Measurements from ENCODE around the gene SPECC1L. TPM values are rescaled to one million over a fixed set of nuclear protein-coding genes. Genes with fewer than 3 reads are reported as not detected.
"Not testable (repeated sequence)": the region's sequence is repeated elsewhere in the genome, so short reads cannot be mapped to it uniquely, and the experiment has no call there.

The SPECC1L gene
- polyA plus RNA-seq, 2 donors = 11.0 to 11.4 TPM

- H3K36me3 ChIP-seq (ENCODE audit: control insufficient read depth in 2 of 2, insufficient read depth in 2 of 2, low read length in 1 of 2); H3K9me3 ChIP-seq (ENCODE audit: control insufficient read depth in 2 of 2, insufficient read depth in 1 of 2, low read depth in 1 of 2, low read length in 1 of 2); H3K27me3 ChIP-seq (ENCODE audit: control insufficient read depth in 1 of 2, insufficient read depth in 2 of 2, low read length in 2 of 2); H3K4me1 ChIP-seq (ENCODE audit: control insufficient read depth in 2 of 2, insufficient read depth in 2 of 2, low read length in 1 of 2): not testable (repeated sequence)
- 22 to 26% methylated on average over 11 to 12 of the region's 12 CpGs for WGBS, 2 donors
- H3K4me3 ChIP-seq (ENCODE audit: low read depth in 1 of 2, low read length in 2 of 2) = peak within 1 kb of the TSS in 1 of 2 donors; percentile 25
- peak within 1 kb of the TSS; percentile 52 to 68 for H3K27ac ChIP-seq (ENCODE audit: low read depth in 2 of 2, low read length in 1 of 2)
Observed at GRCh38 chr22:24245030-24245431, 25.6 kb upstream of the SPECC1L start, which contains the start of gene GGT5. TSS of gene GGT5 (minus strand) at chr22:24245082. CDS start at chr22:24244725, 357 bp downstream.

DNA sequence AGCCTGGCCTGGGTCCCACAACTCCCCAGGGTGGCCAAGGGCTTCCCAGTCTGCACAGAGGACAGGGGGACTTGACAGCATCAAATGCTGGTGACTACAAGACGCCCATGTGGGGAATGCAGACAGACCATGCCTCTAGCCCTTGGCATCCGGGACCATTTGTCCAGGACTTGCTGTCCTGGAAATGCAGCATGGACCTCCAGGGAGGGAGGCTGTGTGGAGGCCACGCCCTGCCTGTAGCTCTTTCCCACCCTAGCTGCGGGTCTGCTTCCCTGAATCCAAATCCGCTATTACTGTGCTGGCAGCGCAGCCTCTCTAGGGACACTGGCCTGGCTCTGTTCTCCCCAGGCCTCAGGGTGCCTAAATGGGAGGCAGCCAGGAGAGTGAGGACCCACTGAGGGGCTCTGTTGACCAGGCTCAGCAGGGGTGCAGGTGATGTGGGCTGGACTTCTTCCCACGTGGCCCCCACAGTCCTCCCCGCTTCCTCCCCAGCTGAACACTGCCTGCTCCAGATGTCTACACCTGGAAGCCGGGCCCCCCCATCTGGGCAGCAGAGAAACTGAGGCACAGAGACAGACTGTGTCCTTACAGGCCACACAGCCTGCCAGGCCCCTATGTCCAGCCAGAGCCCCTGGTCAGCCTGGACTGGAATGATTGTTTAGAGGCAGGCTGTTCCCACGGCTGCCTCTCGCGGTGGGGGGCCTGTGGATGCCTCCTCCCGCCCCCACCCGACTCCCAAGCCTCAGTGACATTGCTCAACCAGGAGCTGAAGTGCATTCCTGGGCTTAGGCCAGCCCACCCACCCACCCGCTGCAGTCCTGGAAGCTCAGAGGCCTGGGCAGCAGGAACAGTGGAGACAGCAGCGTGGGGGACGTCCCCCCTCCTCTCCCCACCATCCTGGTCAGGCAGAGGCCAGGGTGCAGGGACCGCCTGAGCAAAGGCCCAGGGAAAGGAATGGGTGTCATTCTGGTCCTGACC lies 24.8 kb upstream of the SPECC1L start:
- H3K27ac ChIP-seq (ENCODE audit: low read depth in 2 of 2, low read length in 1 of 2) = peak overlapping the region; percentile 52 to 68
- not testable (repeated sequence) for H3K36me3 ChIP-seq (ENCODE audit: control insufficient read depth in 2 of 2, insufficient read depth in 2 of 2, low read length in 1 of 2); H3K27me3 ChIP-seq (ENCODE audit: control insufficient read depth in 1 of 2, insufficient read depth in 2 of 2, low read length in 2 of 2); H3K4me1 ChIP-seq (ENCODE audit: control insufficient read depth in 2 of 2, insufficient read depth in 2 of 2, low read length in 1 of 2); H3K4me3 ChIP-seq (ENCODE audit: low read depth in 1 of 2, low read length in 2 of 2); H3K9me3 ChIP-seq (ENCODE audit: control insufficient read depth in 2 of 2, insufficient read depth in 1 of 2, low read depth in 1 of 2, low read length in 1 of 2)
- WGBS, 2 donors = 64 to 71% methylated on average over 17 to 18 of the region's 18 CpGs

- H3K4me1 ChIP-seq (ENCODE audit: control insufficient read depth in 2 of 2, insufficient read depth in 2 of 2, low read length in 1 of 2) = peaks cover 0 to 6% of the 10 kb centered on the region in 2 donors
Observed at GRCh38 chr22:24247011-24247507, 23.6 kb upstream of the SPECC1L start.

GRCh38 chr22:24247564-24248344 lies 22.9 kb upstream of the SPECC1L start:
- Histone ChIP-seq H3K4me1 (ENCODE audit: control insufficient read depth in 2 of 2, insufficient read depth in 2 of 2, low read length in 1 of 2) (peaks cover 0 to 6% of the 10 kb centered on the region in 2 donors), H3K9me3 (ENCODE audit: control insufficient read depth in 2 of 2, insufficient read depth in 1 of 2, low read depth in 1 of 2, low read length in 1 of 2) (no peaks in the 10 kb centered on the region), H3K27me3 (ENCODE audit: control insufficient read depth in 1 of 2, insufficient read depth in 2 of 2, low read length in 2 of 2) (no peaks in the 10 kb centered on the region), H3K36me3 (ENCODE audit: control insufficient read depth in 2 of 2, insufficient read depth in 2 of 2, low read length in 1 of 2) (no peaks in the 10 kb centered on the region), H3K4me3 (ENCODE audit: low read depth in 1 of 2, low read length in 2 of 2) (no peak overlapping the region), H3K27ac (ENCODE audit: low read depth in 2 of 2, low read length in 1 of 2) (peak overlapping the region in 1 of 2 donors; percentile 16)
- 29 to 37% methylated on average over 21 to 23 of the region's 23 CpGs for WGBS, 2 donors

More at GRCh38 chr22:24247011-24247507, 23.6 kb upstream of the SPECC1L start:
- Histone ChIP-seq H3K9me3 (ENCODE audit: control insufficient read depth in 2 of 2, insufficient read depth in 1 of 2, low read depth in 1 of 2, low read length in 1 of 2) (no peaks in the 10 kb centered on the region), H3K4me3 (ENCODE audit: low read depth in 1 of 2, low read length in 2 of 2) (no peak overlapping the region), H3K27ac (ENCODE audit: low read depth in 2 of 2, low read length in 1 of 2) (peak overlapping the region; percentile 75 to 79), H3K27me3 (ENCODE audit: control insufficient read depth in 1 of 2, insufficient read depth in 2 of 2, low read length in 2 of 2) (no peaks in the 10 kb centered on the region), H3K36me3 (ENCODE audit: control insufficient read depth in 2 of 2, insufficient read depth in 2 of 2, low read length in 1 of 2) (no peaks in the 10 kb centered on the region)
- WGBS, 2 donors = 51 to 59% methylated on average over 6 of the region's 6 CpGs

DNA sequence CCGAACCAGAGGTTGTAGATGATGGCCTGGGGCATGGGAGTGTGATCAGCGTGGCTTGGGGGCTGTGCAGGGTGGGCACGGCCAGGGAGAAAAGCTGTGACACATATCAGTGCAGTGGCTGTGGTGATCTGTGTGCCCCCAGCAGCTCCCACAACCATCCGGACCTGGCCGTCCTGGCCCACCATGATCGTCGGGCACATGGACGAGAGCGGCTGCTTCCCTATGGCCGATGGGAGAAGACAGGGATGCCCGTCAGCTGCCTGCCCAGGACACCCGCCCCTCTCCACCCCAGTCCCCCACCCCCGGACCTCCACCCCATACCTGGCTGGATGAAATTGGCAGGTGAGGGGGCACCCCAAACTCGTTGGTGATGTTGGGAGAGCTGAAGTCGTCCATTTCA lies 22.0 kb upstream of the SPECC1L start:
- not testable (repeated sequence) for H3K9me3 ChIP-seq (ENCODE audit: control insufficient read depth in 2 of 2, insufficient read depth in 1 of 2, low read depth in 1 of 2, low read length in 1 of 2); H3K27me3 ChIP-seq (ENCODE audit: control insufficient read depth in 1 of 2, insufficient read depth in 2 of 2, low read length in 2 of 2); H3K27ac ChIP-seq (ENCODE audit: low read depth in 2 of 2, low read length in 1 of 2); H3K4me3 ChIP-seq (ENCODE audit: low read depth in 1 of 2, low read length in 2 of 2); H3K4me1 ChIP-seq (ENCODE audit: control insufficient read depth in 2 of 2, insufficient read depth in 2 of 2, low read length in 1 of 2); H3K36me3 ChIP-seq (ENCODE audit: control insufficient read depth in 2 of 2, insufficient read depth in 2 of 2, low read length in 1 of 2)
- 86 to 90% methylated on average over 14 to 15 of the region's 15 CpGs for WGBS, 2 donors

DNA sequence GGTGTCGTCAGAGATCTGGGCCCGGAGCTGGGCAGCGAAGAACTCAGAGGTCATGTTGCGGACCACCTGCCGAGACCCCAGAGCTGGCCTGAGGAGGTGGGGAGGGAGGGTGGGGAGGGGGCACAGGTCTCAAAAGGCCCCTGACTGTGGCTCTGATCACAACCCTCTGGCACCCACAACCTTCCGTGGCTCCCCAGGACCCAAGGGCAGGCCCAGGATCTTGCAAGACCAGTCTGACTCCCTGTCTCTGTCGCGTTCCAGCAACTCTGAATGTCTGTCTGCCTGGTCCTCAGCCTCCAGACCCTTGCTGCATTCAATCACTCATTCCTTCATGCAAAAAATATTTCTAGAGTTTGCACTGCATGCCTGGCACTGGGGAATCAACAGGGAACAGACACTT lies 21.2 kb upstream of the SPECC1L start:
- H3K4me3 ChIP-seq (ENCODE audit: low read depth in 1 of 2, low read length in 2 of 2); H3K27me3 ChIP-seq (ENCODE audit: control insufficient read depth in 1 of 2, insufficient read depth in 2 of 2, low read length in 2 of 2); H3K27ac ChIP-seq (ENCODE audit: low read depth in 2 of 2, low read length in 1 of 2); H3K4me1 ChIP-seq (ENCODE audit: control insufficient read depth in 2 of 2, insufficient read depth in 2 of 2, low read length in 1 of 2); H3K36me3 ChIP-seq (ENCODE audit: control insufficient read depth in 2 of 2, insufficient read depth in 2 of 2, low read length in 1 of 2); H3K9me3 ChIP-seq (ENCODE audit: control insufficient read depth in 2 of 2, insufficient read depth in 1 of 2, low read depth in 1 of 2, low read length in 1 of 2): not testable (repeated sequence)
- WGBS, 2 donors = 63 to 81% methylated on average over 3 to 8 of the region's 8 CpGs

DNA sequence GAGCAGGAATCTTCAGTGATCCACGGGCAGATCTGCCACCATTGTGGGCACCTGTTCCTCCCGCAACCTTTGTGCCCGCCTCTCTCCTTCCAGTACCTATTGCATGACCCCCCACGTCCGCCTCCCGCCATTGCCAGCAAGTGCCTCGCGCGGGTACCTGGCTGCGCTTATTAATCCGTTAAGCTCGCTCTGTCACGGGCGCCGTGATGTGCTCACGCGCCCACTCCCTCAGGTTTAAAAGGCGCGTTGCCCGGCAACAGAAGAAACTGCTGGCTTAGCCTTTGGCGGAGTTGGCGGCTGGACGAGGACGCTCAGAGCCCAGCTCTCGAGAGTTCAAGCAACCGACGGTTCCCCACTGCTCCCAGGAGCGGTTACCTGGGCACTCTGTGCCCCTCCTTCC lies 19.3 kb upstream of the SPECC1L start:
- not testable (repeated sequence) for H3K27me3 ChIP-seq (ENCODE audit: control insufficient read depth in 1 of 2, insufficient read depth in 2 of 2, low read length in 2 of 2); H3K27ac ChIP-seq (ENCODE audit: low read depth in 2 of 2, low read length in 1 of 2); H3K4me1 ChIP-seq (ENCODE audit: control insufficient read depth in 2 of 2, insufficient read depth in 2 of 2, low read length in 1 of 2); H3K9me3 ChIP-seq (ENCODE audit: control insufficient read depth in 2 of 2, insufficient read depth in 1 of 2, low read depth in 1 of 2, low read length in 1 of 2); H3K4me3 ChIP-seq (ENCODE audit: low read depth in 1 of 2, low read length in 2 of 2); H3K36me3 ChIP-seq (ENCODE audit: control insufficient read depth in 2 of 2, insufficient read depth in 2 of 2, low read length in 1 of 2)
- WGBS, 2 donors = 86% methylated on average over 19 of the region's 28 CpGs; no CpG with 5 or more reads in 1 of the 2 donors

DNA sequence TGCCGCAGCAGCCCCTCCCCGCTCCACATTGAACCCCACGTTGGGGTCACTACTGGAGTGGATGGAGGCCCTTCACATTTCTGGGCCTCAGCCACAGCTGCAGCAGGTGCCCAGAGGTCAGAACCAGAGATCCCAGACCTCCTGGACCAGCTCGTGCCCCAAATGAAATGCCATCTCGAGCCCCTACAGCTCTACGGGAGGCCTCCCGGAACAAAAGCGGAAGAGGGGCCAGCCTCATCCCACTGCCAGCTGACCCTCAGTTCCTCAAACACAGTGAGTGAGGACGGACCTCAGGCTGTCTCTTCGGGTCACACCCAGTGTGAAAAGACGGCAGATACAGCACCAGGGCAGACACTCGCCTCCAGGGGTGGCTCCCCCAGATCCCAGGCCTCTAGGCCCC lies 17.5 kb upstream of the SPECC1L start:
- H3K27me3 ChIP-seq (ENCODE audit: control insufficient read depth in 1 of 2, insufficient read depth in 2 of 2, low read length in 2 of 2); H3K4me1 ChIP-seq (ENCODE audit: control insufficient read depth in 2 of 2, insufficient read depth in 2 of 2, low read length in 1 of 2); H3K4me3 ChIP-seq (ENCODE audit: low read depth in 1 of 2, low read length in 2 of 2); H3K27ac ChIP-seq (ENCODE audit: low read depth in 2 of 2, low read length in 1 of 2); H3K36me3 ChIP-seq (ENCODE audit: control insufficient read depth in 2 of 2, insufficient read depth in 2 of 2, low read length in 1 of 2); H3K9me3 ChIP-seq (ENCODE audit: control insufficient read depth in 2 of 2, insufficient read depth in 1 of 2, low read depth in 1 of 2, low read length in 1 of 2): not testable (repeated sequence)
- 90 to 93% methylated on average over 12 of the region's 12 CpGs for WGBS, 2 donors

DNA sequence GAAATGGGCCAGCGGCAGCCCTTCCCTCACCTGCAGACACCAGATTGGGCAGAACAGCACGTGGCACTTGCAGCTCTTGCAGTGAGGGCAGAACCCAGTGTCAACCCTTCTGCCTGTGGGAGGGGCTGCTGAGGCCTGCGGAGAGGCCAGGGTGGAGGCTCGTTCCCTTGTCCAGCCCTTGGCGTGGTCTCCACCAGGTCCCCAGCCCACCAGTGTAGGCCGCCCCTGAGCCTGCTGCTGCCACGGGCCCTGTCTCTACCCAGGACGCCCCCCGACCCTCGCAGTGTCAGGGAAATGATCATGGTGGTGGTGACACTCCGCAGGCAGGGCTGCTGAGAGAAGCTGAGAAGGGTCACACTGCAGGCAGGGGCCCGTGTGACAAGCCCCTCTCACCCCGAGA lies 14.5 kb upstream of the SPECC1L start:
- 91 to 93% methylated on average over 6 to 12 of the region's 13 CpGs for WGBS, 2 donors
- H3K4me1 ChIP-seq (ENCODE audit: control insufficient read depth in 2 of 2, insufficient read depth in 2 of 2, low read length in 1 of 2); H3K36me3 ChIP-seq (ENCODE audit: control insufficient read depth in 2 of 2, insufficient read depth in 2 of 2, low read length in 1 of 2); H3K4me3 ChIP-seq (ENCODE audit: low read depth in 1 of 2, low read length in 2 of 2); H3K27me3 ChIP-seq (ENCODE audit: control insufficient read depth in 1 of 2, insufficient read depth in 2 of 2, low read length in 2 of 2); H3K27ac ChIP-seq (ENCODE audit: low read depth in 2 of 2, low read length in 1 of 2); H3K9me3 ChIP-seq (ENCODE audit: control insufficient read depth in 2 of 2, insufficient read depth in 1 of 2, low read depth in 1 of 2, low read length in 1 of 2): not testable (repeated sequence)
